GM18526 (cell line): ENCODE results near the gene ATP6V1E1.

Experiments
- POLR2A ChIP-seq: IDR thresholded peaks from 3 replicates; pipeline ENCODE4 v1.6.1; 2011; ENCODE audit not compliant: insufficient read length; ENCODE audit errors: extremely low read depth

The ATP6V1E1 gene

DNA sequence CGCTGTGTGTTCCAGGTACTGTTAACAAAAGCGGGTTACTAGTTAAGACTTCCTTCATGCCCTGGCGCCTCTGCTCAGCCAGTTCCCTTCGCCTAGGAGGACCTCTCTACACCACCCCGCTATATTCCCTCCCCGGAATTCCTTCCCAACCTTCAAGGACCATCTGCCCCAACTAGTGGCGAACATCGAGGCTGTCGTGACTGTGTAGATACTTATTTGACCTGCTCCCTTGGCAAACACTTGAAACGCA, 9.6 kb upstream of the ATP6V1E1 start:
- no peak for TF ChIP-seq POLR2A

DNA sequence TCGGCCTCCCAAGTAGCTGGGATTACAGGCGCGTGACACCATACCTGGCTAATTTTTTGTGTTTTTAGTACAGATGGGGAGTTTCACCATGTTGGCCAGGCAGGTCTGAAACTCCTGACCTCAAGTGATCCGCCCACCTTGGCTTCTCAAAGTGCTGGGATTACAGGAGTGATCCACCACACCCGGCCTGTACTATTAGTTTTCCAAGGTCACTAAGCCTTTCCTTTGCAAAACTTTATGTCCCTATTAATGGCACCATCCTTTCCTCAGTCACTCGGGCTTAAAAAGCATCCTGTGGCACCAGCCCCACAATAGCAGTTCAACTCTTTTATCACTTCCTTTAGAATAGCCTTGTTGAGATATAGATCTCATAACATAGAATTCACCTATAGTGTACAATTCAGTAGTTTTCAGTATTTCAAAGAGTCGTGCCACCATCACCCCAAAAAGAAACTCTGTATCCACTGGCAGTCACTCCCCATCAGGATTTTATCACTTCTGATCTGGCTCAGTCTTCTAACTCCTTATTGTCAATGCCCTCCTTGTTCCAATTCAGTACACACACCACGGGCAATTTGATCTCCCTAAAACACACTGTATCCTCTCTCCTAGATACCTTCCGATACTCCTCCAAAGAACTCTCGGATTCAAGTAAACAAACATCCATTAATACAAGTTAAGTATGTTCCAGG, 9.1 kb upstream of the ATP6V1E1 start:
- TF ChIP-seq POLR2A, result no peak

DNA sequence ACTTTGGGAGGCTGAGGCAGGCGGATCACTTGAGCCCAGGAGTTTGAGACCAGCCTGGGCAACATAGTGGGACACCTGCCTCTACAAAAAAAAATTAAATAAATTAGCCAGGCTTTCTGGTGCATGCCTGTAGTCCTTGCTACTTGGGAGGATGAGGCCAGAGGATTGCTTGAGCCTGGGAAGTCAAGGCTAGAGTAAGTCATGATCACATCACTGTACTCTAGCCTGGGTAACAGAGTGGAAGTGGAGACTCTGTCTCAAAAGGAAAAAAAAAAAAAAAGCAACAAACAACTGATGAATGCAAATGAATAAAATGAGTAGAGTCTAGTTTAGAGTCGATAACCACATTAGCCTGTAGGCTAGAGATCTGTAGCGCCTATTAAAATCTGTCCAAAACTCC, 6.1 kb upstream of the ATP6V1E1 start:
- no peak for TF ChIP-seq POLR2A

DNA sequence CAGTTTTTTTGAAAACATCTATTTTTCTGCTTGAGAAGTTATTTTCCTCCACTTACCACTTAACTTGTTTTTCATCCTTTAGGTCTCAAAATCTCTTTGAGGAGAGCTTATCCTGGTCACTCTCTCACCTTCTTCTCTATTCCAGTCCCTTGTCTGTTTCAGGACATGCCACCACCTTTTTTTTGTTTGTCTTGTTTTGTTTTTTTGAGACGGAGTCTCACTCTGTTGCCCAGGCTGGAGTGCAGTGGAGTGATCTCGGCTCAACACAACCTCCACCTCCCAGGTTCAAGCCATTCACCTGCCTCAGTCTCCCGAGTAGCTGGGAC, 5.4 kb upstream of the ATP6V1E1 start:
- TF ChIP-seq POLR2A, result no peak

DNA sequence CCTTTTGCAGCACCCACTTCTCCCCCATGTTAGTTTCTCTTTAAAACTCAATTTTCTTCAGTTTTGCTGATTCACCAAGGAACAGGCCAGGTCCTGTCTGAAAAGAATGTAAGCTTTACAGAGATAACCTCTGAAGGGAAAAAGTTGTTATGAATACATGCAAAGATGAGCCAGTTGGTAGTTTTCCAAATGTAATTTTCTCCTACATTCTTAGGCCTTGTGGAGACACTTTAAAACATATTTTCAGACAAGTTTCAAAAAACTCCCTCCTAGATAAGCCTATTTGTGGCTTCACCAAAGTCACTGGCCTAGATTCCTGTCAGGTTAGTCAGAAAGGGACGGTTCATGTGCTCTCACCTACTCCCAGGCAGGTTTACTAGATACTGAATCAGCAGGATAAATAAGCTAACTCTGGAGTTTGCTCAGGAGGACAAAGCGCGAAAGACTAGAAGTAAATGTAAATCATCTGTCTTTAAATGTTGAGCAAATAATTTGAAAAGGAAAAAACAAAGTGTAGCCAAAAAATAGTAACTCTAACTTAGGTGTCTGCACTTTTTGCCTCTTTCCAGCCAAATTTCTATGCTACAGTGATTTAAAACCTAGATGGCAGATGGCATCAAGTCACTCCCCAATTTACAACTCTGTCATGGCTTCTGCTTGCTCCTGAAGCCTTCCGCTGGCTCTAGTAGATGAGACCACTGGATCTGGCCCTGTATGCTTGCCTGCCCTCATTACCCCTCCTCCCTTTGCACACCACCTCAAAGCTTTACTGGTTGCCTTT, 4.9 kb upstream of the ATP6V1E1 start:
- no peak for TF ChIP-seq POLR2A

DNA sequence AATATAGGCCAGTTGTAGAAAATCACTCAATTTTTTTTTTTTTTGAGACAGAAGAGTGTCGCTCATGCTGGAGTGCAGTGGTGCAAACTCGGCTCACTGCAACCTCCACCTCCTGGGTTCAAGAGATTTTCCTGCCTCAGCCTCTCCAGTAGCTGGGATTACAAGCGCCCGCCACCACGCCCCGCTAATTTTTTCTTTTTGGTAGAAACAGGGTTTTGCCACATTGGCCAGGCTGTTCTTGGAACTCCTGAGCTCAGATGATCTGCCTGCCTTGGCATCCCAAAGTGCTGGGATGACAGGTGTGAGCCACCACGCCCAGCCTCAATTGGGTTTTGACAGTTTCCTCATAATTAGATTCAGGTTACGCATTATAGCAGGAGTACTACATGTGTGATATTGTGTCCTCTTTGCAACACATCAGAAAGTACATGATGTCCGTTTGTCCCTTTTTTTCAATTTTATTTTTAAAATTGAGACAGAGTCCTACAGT, 2.6 kb upstream of the ATP6V1E1 start:
- no peak for TF ChIP-seq POLR2A

DNA sequence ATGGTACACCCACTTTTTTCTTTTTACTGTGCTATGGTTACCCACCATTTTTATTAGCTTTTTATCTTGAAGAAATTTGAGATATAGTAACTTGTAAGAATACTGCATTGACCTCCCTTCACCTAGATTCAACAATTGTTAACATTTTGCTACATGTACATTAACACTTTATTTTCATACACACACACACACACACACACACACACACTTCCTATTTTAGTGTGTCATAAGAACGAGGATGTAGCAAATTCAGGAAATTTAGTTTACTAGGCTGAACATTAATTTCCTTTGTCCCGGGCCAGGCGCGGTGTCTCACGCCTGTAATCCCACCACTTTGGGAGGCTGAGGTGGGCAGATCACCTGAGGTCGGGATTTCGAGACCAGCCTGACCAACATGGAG, 1.1 kb upstream of the ATP6V1E1 start:
- no peak for TF ChIP-seq POLR2A

DNA sequence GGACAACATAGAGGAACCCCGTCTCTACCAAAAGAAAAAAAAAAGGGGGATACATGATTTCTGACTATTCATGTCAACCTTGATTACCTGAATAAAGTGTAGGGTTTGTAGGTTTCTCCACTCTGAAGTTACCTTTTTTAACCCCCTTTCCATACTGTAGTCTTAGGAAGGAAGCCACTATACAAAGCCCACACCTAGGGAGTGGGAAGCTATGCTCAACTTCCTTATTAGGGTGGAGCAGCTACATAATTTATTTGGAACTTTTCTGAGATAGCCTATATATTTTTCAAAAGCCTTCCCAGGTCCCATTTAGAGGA, 582 bp upstream of the ATP6V1E1 start:
- TF ChIP-seq POLR2A, result no peak

DNA sequence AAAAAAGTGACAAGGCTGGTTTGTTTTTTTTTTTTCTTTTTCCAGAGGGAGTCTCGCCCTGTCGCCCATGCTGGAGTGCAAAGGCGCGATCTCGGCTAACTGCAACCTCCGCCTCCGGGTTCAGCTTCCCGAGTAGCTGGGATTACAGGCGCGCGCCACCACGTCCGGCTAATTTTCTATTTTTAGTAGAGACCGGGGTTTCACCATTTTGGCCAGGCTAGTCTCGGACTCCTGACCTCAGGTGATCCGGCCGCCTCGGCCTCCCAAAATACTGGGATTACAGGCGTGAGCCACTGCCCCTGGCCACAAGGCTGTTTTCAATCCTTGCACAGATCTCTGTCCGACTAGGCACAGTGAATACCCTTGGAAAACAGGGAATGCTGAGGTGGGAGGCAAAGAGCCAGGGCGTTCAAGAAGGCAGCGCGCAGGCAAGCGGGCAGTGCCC, 566 bp downstream of the ATP6V1E1 start:
- TF ChIP-seq POLR2A, result no peak

DNA sequence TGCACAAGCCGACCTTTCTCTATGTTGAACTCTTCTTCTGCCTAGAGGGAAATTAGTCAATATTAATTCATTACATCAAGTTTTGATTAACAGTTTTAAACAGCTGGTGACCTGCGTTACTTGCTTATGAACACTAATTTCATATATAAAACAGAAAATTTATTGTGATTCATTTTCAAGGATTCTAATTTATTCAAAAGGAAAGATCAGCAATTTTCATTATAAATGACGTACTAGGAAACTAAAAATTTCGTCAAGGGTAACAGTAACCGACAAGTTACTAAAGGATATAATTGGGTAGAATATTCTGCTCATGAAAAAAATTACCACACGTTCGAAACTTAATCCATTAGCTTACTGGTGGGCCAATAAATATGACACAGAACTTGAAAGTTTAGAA, 15.3 kb downstream of the ATP6V1E1 start:
- TF ChIP-seq POLR2A, result no peak

DNA sequence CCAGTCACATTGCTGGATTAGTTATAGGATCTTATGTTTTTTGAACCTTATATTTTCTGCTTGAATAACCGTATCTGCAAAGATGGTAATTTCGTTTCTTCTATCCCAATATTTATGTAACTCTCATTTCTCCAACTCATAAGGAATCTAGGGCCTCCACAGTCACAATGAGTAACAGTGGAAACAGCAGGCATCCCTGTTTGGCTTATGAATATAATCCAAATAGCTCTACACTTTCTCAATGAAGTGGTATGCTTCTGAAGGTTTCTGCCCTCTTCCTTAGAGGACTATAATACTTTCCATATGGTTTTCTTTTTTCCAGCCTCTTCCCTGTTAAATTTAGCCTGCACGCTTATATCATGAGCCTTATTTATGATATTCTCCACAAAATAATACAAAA, 16.5 kb downstream of the ATP6V1E1 start:
- no peak for TF ChIP-seq POLR2A

DNA sequence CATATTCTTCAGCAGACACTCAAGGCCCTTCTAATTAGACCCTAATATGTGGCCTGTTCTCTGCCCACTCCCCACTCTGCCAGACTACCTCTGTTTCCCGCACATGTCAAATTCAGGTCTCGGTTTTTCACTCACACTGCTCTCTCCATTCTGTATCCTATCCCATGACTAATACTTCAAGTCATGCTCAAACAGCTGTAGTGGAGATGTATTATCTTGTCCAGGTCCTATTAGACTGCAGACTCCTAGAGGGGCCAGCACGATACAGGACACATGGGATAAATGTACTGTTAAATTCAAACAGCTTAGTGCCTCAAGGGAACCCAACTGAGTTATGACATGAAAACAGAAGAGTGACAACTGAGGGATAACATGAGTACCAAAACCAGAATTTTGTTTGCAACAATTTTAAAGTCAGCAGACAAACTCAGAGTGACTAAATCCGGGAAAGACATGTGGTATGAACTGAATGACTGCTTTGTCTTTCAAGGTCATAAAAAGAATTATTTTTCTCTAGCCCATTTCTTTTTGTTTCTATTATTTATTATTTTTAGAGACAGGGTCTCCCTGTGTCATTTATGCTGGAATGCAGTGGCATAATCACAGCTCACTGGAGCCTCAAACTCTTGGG, 20.5 kb downstream of the ATP6V1E1 start:
- TF ChIP-seq POLR2A, result no peak

DNA sequence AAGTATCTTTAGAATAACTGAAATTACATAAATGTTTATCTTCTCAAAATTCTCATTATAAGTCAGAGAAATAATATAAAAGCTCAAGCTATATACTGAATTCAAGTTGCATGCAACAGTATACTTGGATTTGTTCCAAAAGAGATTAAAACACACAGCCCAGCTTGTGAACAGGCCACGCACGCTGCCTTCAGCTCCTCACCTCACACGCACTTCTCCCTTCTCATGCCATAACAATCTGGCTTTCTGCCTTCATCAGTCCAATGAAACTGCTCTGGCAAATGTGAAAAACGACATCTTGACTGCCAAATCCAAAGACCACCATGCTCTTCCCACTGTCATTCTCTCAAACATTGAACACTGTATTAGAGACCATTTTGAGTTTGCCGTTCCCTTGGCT, 22.1 kb downstream of the ATP6V1E1 start:
- TF ChIP-seq POLR2A, result no peak

DNA sequence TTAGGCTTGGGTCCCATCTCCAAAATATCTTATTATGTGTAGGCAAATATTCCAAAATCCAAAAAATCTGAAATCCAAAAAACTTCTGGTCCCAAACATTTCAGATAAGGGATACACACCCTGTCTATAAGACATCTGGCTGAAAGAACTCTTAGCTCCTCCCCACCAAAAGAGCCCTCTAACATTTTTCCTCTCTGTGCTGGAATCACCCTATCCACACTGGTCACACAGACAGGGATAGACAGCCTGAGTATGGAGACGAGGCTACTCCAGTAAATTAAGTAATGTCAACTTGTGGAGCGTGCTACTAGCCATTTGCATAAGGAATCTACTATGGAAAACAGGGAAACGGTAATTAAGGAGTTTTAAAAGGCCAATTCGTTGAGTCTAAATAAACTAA, 24.9 kb downstream of the ATP6V1E1 start:
- TF ChIP-seq POLR2A, result no peak

DNA sequence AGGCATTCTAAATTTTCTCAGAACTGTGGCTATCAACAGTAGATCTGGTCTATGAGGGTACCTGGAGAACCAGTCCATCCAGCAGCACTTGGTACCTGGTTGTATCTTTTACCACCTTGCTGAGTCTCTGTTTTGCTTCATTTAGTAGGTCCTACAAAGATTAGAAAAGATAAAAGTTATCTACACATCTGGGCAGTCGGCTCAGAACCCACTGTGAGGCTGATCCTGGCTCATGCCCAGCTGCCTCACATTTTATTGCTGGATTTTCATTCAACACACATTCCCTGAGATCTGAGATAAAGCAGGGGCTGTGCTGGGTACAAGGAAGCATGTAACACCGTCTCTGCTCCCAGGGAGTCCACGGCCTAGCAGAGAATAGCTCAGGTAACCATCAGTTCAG, 27.5 kb downstream of the ATP6V1E1 start:
- no peak for TF ChIP-seq POLR2A

DNA sequence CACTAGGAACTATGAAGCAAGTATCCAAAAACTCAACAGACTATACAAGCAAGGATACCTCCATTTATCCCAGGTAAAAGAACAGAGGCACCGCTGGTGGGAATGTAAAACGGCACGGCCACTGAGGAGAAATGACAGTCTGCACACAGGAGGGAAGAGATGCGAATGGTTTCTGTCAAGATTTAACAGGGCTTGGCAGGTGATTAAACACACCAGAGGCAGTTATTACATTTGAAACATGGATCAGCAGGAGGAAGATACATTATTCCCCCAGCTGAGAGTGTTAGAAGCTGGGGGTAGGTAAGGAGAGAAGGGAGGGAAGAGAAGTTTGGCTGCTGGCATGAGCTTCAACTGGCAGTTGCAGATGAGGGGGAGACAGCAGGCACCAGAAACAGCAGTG, 30.2 kb downstream of the ATP6V1E1 start:
- TF ChIP-seq POLR2A, result no peak

DNA sequence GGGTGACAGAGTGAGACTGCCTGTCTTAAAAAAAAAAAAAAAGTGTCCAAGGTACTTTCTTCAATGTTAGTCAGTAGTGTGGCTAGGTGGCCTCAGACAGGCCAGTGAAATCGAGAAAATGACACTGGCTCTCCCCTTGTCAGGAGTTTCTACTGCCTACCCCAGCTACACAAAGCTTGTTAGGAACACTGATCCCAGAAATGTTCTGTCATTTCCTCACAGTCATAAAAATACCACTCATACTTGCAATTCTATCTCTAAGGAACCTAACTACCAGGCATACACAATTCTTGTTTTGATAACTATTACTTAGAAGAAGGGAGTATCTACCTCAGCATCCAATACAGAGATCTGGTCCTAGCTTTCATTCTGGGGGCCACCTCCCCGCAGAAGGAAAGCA, 31.3 kb downstream of the ATP6V1E1 start:
- TF ChIP-seq POLR2A, result no peak

DNA sequence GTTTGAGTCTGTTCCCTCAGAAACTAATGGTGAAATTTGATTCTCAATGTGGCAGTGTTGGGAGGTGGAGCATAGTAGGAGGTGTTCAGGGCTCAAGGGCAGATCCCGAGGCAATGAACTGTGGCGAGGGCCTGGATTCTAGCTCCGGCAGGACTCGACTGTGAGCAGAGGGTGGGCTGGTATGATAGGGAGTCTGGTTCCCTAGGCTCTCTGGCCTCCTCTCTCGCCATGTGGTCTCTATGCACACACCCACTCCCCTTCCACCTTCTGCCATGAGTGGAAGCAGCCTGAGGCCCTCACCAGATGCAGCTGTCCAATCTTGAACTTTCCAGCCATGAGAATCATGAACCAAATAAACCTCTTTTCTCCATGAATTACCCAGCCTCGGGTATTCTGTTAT, 32.3 kb downstream of the ATP6V1E1 start:
- TF ChIP-seq POLR2A, result no peak

DNA sequence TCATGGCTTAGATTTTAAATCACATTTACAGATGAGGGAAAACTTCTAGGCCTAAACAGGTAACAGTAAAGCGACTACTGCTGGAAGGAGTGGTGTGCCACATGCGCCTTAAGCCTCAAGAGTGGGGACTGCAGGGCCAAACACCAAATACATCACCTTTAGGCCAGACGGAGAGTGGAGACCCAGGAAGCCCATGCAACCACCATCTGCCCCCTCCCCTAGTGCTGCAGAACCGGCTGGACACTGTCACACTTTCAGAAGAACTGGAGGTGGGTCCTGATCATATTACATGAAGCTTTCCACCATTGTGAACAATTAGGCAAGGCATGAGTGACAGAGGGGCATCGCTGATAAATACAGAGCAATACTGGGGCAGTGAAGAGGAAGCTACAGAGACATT, 36.3 kb downstream of the ATP6V1E1 start:
- no peak for TF ChIP-seq POLR2A
